8988T (cell line): ENCODE measurements around the gene PTGES.
"Not testable (repeated sequence)": the region's sequence is repeated elsewhere in the genome, so short reads cannot be mapped to it uniquely, and the experiment has no call there.

ENCODE experiments used
- DNase-seq: peaks from one replicate; pipeline ENCODE4 v3.0.0; 2011

The PTGES gene, protein sequence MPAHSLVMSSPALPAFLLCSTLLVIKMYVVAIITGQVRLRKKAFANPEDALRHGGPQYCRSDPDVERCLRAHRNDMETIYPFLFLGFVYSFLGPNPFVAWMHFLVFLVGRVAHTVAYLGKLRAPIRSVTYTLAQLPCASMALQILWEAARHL

DNA sequence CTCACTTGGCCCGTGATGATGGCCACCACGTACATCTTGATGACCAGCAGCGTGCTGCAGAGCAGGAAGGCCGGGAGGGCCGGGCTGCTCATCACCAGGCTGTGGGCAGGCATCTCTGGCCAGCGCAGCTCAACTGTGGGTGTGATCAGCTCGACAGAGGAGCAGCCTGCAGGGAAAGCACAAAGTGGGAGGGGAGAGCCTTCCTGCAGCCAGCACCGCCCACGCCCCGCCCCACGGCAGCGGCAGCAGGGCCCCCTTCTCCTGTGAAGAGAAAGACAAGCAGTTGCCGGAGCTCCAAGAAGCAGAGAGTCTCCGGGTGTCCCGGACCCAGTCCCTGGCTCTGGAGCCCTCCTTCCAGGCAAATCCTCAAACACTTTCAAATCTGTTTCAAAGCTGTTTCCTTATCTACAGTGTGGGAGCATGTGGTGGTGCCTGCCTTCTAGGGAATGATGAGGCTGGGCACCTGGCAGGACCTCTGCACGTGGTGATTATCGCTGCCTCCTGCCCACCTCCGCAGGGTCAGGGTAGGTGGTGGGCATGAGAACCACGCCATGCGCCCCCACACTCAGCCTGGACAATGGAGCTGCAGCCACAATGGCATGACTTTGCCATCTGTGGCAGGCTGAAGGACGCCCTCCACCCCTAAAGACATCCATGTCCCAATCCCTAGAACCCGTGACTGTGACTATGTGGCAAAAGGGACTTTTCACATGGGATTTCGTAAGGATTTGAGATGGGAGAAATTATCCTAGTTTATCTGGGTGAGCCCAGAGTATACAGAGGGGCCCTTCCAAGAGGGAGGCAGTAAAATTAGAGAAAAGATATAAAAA lies at the start of gene PTGES:
Gene PTGES (minus strand): TSS at position 143 of the 830 bp plus-strand sequence. CDS start 30 bp downstream, at position 113.
- DNase-seq = peak; percentile 76

DNA sequence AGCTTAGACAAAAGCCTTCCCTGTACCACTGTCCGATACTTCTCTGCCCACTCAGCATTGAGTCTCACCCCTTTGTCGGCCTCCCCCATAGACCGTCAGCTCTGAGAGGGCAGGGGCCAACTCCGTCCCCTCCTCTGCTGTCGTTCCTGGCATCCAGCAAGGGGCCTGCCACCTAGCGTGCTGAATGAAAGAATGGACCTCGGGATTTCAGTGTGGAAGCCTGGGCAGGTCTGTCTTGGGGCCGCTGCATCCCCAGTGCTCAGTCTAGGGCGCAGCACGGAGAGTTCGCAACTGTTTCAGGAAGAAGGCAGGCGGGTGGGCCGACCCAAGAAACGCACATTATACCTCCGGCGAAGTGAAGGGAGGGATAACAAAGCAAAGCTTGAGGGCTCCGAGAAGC lies 48.7 kb upstream of the PTGES start:
- no peak for DNase-seq

DNA sequence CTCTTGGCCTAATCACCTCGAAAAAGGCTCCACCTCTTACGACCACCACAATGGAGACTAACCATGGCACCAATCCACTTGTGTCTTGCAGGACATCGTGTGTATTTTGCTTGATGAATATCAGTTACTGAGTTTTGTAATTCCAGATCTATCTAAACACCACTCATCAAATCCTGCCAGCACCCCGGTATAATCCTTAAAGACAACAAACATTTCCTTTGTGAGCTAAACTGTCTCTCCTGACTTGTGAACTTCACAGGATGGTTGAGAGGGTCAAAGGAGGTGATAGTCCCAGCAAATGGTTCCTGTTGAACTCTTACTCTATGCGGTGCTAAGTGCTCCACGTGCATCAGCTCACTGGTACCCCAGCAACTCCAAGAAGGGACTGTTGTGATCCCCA lies 46.1 kb upstream of the PTGES start:
- no peak for DNase-seq

DNA sequence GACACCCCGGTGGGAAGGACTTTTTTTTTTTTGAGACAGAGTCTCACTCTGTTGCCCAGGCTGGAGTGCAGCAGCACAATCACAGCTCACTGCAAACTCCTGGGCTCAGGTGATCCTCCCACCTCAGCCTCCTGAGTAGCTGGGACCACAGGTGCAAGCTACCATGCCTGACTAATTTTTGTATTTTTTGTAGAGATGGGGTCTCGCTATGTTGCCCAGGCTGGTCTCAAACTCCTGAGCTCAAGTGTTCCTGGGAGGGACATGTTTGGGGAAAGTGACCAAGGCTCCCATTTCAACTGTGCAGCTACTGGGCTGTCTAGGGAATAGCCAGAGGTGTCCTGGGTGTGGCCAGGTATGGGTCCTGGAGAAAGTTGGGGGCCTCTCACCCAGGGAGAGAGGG lies 43.2 kb upstream of the PTGES start:
- not testable (repeated sequence) for DNase-seq

DNA sequence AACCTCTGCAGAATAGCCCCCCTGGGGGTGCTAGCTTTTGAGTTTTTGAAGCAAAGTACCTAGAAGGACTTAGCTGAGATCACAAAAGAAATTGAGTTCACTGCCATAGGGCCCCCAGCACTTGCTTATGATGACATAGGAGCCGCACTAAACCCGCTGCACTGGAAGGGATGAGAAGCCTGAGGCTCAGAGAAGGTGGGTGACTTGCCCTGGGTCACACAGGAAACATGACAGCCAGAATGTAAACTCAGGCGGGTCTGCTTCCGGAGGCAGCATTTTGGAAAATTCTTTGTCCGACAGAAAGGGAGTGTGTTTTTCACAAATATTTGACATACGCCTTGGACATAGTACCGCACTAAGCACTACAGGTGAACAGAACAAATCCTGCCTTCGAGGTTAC lies 41.7 kb upstream of the PTGES start:
- DNase-seq = no peak

DNA sequence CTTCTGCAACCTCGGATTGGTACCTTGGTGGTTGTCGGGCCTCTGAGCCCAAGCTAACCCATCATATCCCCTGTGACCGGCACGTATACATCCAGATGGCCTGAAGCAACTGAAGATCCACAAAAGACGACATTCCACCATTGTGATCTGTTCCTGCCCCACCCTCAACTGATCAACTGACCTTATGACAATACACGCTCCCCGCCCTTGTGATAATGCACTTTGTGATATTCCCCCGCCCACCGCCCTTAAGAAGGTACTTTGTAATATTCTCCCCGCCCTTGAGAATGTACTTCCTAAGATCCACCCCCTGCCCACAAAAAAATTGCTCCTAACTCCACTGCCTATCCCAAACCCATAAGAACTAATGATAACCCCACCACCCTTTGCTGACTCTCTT lies 33.6 kb upstream of the PTGES start:
- DNase-seq = no peak

DNA sequence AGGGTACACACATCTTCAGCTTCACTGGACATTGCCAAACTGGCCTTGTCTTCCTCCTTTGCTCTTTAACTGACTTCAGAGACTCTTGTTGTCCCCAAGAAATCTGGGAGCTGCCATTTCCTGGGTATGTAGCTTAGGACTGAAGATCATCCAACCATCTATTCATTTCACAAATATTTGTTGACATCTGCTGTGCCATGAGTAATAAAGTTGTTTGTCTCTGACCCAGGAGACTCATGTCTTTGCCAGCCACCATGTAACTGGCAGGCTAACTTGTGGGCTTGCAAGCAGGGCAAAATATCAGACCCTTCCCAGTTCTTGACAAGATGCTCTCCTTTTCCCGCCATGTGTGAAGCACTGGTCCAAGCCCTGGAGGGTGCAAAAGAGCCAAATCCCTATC lies 33.0 kb upstream of the PTGES start:
- no peak for DNase-seq

DNA sequence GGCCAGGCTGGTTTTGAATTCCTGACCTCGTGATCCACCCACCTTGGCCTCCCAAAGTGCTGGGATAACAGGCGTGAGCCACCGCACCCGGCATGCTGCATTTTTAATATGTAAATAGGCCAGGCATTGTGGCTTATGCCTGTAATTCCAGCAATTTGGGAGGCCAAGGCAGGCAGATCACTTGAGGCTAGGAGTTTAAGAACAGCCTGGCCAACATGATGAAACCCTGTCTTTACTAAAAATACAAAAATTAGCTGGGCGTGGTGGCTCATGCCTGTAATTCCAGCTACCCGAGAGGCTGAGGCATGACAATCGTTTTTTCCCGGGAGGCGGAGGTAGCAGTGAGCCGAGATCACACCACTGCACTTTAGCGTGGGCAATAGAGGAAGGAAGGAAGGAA lies 32.1 kb upstream of the PTGES start:
- not testable (repeated sequence) for DNase-seq

DNA sequence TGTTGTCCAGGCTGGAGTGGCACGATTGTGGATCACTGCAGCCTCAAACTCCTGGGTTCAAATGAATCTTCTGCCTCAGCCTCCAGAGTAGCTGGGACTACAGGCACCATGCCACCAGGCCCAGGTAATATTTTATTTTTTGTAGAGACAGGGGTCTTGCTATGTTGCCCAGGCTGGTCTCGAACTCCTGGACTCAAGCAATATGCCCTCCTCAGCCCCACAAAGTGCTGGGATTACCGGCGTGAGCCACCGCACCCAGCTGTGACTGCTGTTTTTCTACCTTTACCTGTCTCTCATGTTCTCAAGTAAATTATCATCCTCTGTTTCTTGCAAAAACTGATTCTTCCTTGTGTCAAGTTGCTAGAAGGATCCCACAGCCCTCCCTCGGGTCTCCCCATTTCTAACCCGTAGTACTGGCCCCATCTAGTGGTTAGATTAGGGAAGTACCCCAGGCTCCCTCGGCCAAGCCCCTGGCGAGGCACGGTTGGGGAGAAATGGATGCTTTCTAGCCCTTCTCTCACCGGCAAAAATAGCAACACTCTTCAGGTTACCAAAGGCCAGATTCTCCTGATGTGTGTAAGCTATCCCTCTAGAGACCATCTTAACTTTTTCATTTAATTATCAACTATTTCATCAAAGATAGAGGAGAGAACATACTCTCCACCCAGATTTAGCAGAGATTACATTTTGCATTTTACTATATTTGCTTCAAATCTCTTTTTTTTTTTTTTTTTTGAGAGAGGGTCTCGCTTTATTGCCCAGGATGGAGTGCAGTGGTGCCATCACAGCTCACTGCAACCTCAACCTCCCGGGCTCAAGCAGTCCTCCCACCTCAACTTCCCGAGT lies 30.9 kb upstream of the PTGES start:
- DNase-seq = peak; percentile 78

DNA sequence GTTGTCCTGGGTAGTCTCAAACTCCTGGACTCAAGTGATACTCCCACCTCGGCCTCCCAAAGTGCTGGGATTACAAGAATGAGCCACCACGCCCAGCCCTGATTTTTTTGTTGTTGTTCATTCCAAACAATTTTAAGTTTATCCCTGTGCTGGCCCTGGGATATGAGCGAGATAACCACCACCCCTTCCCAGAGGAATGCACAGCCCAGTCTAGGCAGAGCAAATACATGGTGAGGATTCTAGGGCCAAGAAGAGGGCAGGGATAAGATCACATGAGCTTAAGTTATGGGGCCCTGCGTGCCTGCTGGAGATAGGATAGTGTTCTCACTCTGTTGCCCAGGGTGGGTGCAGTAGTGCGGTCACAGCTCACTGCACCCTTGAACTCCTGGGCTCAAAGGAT lies 29.1 kb upstream of the PTGES start:
- DNase-seq = no peak

DNA sequence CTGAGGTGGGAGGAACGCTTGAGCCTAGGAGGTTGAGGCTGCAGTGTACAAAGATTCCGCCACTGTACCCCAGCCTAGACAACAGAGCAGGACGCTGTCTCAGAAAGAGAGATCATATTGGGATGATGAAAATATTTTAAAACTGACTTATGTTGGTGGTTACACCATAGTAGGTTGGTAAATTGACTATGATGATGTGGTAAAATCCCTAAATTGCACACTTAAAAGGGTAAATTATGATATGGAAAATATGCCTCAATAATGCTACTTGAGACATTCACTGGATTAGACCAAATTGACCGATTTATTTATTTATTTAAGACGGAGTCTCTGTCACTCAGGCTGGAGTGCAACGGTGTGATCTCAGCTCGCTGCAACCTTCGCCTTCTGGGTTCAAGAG lies 28.3 kb upstream of the PTGES start:
- DNase-seq = no peak

DNA sequence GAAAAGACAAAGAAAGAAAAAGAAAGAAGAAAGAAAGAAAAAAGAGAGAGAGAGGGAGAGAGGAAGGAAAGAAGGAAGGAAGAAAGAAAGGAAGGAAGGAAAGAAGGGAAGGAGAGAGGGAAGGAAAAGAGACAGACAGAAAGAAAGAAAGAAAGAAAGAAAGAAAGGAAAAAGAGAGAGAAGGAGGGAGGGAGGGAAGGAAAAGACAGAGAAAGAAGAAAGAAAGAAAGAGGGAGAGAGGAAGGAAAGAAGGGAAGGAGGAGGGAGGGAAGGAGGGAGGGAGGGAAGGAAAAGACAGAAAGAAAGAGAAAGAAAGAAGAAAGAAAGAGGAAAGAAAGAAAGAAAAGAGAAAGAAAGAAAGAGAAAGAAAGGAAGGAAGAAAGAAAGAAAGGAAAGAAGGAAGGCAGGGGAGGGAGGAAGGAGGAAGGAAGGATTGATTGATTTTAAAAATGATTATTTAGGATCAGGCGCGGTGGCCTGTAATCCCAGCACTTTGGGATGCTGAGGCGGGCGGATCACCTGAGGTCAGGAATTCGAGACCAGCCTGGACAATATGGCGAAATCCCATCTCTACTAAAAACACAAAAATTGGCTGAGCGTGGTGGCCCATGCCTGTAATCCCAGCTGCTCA lies 26.8 kb upstream of the PTGES start:
- no peak for DNase-seq

DNA sequence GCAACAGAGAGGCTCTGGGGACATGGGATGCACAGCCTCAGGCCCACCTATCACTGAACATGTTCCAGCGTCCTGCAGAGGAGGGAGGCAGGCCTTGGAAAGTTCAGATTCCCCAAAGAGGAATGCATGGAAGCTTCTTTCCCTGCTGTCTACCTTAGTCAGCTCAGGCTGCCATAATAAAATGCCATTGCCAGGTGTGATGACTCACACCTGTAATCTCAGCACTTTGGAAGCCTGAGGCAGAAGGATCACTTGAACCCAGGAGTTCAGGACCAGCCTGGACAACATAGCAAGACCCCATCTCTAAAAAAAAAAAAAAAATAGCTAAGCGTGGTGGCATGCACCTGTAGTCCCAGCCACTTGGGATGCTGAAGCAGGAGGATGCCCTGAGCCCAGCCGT lies 25.6 kb upstream of the PTGES start:
- no peak for DNase-seq

DNA sequence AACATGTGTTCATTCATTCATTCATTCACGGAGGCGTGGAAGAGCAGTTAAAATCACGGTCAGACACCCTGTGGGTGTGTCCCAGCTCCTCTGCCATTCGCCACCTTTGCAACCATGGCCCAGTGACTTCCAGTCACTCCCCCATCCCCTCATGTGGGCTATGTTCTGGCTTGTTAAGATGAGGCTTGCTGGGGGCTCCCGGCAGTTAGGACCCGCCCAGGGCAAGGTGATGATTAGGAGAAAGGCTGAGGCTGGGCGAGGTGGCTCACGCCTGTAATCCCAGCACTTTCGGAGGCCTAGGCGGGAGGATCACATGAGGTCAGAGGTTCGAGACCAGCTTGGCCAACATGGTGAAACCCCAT lies 24.9 kb upstream of the PTGES start:
- no peak for DNase-seq

DNA sequence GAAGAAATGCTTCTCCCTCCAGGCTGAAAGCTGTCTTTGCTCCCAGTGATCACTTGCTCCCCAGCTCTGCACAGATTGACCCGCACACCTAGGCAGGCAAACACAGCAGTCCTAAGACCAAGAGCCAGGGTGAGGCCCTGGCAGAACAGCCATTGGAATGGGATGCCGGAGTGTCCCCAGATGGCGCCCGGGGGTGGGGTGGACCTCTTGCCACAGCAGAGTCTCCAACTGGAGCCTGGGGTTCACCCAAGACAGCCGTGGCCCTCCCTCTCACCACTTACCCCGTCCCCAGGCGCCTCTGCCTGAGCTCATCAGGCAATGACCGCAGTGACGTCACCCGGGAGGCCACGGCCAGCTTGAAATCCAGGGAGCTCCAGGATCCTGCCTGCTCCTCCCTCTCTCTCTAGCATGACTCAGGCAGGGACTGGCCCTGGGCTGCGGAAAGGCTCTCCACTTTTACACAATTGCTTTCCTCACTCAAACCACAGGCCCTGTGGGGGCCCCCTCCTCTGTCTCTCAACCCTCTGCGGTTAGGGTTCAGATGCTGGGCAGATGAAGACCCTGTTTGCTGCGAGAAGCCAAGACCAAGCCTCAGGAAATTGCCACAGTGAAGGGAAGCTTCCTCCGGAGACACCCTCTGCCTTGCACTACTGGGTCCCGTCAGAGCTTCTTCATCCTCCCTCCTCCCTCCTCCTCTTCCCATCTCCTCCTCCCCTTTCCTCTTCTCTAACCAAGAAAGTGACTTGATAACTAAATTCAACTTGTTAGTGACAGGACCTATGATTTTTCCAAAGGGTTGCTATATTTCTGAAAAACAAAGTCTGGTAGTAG lies 24.3 kb upstream of the PTGES start:
- peak; percentile 81 for DNase-seq

DNA sequence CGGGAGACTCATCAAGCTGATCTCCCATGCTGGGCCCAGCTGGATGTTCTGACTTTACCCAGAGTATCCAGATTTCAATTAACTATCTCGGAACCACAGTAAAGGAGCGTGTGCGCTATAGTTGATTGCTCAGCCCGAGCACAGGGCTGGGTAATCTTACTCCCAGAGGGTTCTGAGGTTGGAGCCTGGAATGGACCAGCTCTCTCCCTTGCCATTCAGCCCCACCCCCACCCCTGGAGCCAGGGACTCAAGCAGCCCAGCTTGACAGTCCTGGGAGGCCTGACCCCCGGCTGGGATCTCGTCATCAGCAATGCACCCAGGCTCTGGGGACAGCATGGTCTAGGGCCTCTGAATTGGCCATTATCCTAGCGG lies 23.7 kb upstream of the PTGES start:
- no peak for DNase-seq

DNA sequence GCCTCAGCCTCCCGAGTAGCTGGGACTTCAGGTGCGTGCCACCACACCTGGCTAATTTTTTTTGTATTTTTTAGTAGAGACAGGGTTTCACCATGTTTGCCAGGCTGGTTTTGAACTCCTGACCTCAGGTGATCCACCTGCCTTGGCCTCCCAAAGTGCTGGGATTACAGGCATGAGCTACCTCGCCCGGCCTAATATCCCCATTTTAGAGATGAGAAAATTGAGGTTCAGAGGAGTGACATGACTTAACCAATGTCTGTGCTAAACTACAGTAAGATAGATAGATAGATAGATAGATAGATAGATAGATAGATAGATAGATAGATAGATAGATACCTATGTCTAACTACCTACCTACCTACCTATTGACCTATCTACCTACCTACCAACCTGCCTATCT lies 23.3 kb upstream of the PTGES start:
- not testable (repeated sequence) for DNase-seq

DNA sequence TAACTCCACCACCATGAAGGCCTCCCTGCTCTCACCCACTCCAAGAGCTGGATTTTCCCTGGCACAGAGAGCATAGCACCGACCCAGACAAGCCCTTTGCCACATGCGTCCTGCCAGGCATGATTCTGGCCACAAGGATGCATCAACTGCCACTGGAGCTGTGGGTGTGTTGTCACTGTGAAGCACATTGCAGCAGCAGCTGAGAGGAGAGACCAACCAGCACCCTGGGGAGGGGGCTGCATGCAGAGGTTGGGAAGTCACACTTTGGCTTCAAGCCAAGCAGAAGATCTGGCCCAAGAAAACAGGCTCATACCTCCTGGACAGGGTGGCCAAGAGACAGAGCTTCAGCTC lies 22.6 kb upstream of the PTGES start:
- no peak for DNase-seq

DNA sequence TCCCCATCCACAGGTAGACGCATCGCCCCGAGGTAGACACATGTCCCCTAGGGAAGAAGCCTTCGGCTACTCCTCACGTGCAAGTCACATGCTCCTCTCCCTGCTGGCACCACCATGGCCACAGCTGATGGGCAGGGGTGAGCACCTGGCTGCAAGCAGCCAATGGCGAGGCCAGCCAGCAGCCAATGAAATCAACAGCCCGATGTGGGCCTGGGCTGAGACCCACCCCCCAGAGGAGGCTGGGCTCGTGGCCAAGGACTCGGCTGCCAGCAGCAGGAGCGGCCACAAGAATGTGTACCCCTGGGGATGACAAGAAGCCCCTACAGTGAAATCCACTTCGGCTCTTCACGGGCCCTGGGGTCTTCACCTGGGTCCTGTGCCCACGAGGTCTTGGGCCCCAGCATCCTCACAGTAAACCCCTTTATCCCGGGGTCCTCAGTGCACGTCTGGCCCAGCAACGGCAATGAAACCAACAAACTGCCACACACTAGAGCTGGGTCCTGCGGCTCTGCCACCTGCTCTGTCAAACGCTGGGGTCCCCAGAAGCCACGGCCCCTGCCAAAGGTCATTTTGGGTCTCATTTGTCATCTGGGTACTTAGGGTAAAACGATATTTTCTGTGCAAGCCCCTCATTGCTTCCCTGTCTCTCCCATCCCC lies 22.1 kb upstream of the PTGES start:
- DNase-seq = no peak

DNA sequence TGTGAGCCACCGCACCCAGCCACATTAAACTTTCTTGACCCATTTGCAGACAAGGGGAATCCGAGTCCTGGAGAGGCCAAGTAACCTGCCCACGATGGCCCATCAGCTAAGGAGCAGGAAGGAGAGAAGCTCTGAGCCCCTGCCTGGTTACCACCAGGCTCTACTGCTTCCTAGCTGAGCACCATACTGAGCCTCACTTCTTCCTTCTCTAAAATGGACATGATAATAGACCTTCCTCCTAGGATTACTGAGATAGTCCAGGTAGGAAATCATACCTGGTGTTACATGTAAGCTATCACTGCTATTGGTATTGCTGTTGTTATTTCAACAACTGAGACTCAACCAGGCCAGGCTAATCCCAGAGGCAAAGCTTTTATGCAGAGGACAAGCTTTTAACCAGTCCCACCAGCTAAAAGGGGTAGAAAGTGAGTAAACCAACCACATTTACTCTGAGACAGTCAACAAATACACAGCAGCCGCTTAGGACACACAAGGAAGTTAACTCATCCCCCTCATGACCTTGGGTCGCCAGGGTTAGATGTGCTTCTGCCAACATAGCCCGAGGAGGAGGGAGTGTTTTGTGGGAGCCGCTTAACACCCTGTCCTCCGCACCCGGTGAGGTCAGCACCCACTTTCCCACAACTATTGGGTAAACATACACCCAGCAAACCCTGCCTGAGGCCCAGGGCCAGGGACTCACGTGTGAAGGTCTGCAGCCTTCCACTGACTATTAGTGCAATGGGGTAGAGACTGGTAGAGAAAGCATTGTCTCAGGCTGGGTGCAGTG lies 20.6 kb upstream of the PTGES start:
- DNase-seq = no peak

DNA sequence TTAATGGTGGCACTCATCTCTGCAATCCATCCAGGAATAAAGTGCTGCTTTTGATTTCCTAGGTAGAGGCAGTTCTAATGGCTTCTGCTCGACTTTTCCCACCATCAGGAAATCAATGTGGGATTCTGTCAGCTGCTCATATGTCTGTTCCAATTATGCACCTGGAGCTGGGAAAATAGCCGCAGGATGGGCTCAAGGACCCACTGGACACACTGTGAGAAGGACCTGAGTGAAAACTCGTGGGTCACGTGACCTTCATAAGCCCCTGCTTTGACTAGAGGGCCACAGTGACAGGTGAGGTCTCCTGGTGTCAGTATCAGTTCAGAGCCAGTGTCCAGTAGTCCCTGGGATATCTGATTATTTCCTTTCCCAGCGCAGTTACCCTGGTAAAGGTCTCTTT lies 17.9 kb upstream of the PTGES start:
- no peak for DNase-seq
